CD1c-positive myeloid dendritic cell (primary cell): ENCODE data around the gene ZFHX3.

ENCODE experiments used
- DNase-seq: peaks from one replicate; pipeline ENCODE4 v3.0.0-alpha.2; 2016; ENCODE audit errors: extremely low spot score

Gene ZFHX3

GRCh38 chr16:72902206-72902605, 145.7 kb downstream of the ZFHX3 start:
- DNase-seq, result no peak

GRCh38 chr16:72901000-72901627, 146.8 kb downstream of the ZFHX3 start:
- DNase-seq, result no peak

- DNase-seq, result peak; percentile 15
Measured at GRCh38 chr16:72898216-72898825, 149.6 kb downstream of the ZFHX3 start.

- no peak for DNase-seq
Measured at GRCh38 chr16:72897707-72898106, 150.2 kb downstream of the ZFHX3 start.

- DNase-seq, result no peak
Measured at GRCh38 chr16:72896485-72897118, 151.3 kb downstream of the ZFHX3 start.

- no peak for DNase-seq
Measured at GRCh38 chr16:72895951-72896350, 152.0 kb downstream of the ZFHX3 start.

GRCh38 chr16:72894293-72895151, 153.4 kb downstream of the ZFHX3 start:
- no peak for DNase-seq

GRCh38 chr16:72891291-72892227, 156.4 kb downstream of the ZFHX3 start:
- DNase-seq, result no peak

- no peak for DNase-seq
Measured at GRCh38 chr16:72890587-72890986, 157.3 kb downstream of the ZFHX3 start.

- DNase-seq, result no peak
Measured at GRCh38 chr16:72889616-72890582, 158.0 kb downstream of the ZFHX3 start.

- DNase-seq, result no peak
Measured at GRCh38 chr16:72887537-72887936, 160.4 kb downstream of the ZFHX3 start.

GRCh38 chr16:72886346-72886974, 161.5 kb downstream of the ZFHX3 start:
- no peak for DNase-seq

- no peak for DNase-seq
Measured at GRCh38 chr16:72884573-72884972, 163.4 kb downstream of the ZFHX3 start.

- no peak for DNase-seq
Measured at GRCh38 chr16:72884037-72884436, 163.9 kb downstream of the ZFHX3 start.

GRCh38 chr16:72879846-72880245, 168.1 kb downstream of the ZFHX3 start:
- DNase-seq, result no peak

- no peak for DNase-seq
Measured at GRCh38 chr16:72878301-72879269, 169.3 kb downstream of the ZFHX3 start.

- peak; percentile 40 for DNase-seq
Measured at GRCh38 chr16:72877374-72878028, 170.4 kb downstream of the ZFHX3 start.

- peak; percentile 7 for DNase-seq
Measured at GRCh38 chr16:72876981-72877373, 171.0 kb downstream of the ZFHX3 start.
